K562 (cell line): ENCODE results near the gene CDCP1. TPM values are rescaled to one million over a fixed set of nuclear protein-coding genes. Genes with fewer than 3 reads are reported as not detected.

Source experiments
- ATAC-seq: fragments of 200-7000 bp; cut with Tn5 transposase; 3 replicates; pipeline ENCODE4 v1.9.1; 2020; ENCODE audit warnings: moderate library complexity
- BruUV-seq: library from RNA; stranded (reverse); fragments of 400-500 nt; replicated peaks from 2 replicates; lab custom pipeline; 2021; lab: Mats Ljungman, UMichigan
- CTCF ChIA-PET: fragments of 300-600 bp; formaldehyde crosslinking; extraction: SDS; loops from one replicate; lab custom pipeline; 2021; ENCODE audit warnings: low intra/inter-chr PET ratio; lab: Yijun Ruan, JAX
- POLR2A ChIA-PET: fragments of 300-600, 350-650 bp; sonication (Branson Sonifier 250); formaldehyde crosslinking; extraction: SDS; loops from one replicate; lab custom pipeline; 2021; ENCODE audit warnings: antibody characterized with exemption, inconsistent platforms; lab: Yijun Ruan, JAX
- DNase-seq, 4 experiments: peaks; one replicate each; pipeline versions ENCODE4 v3.0.0 to v3.0.0-alpha.2; 2011 to 2018; ENCODE audit warnings: low spot score in 3 of 4, mixed read lengths in 3 of 4; ENCODE audit errors: extremely low read depth in 1 of 4
- FAIRE-seq: peaks from 2 replicates; lab custom pipeline; 2011; peaks lifted over from hg19 to GRCh38; lab: Jason Lieb, UNC
- H2AFZ ChIP-seq: 2 replicates; pipeline ENCODE4 v1.6.0; 2011; ENCODE audit warnings: low read depth, low read length, control low read depth, inconsistent platforms
- H3K27ac ChIP-seq: fragments of 200-600 bp; 3 replicates; pipeline ENCODE4 v1.8.0; 2011; ENCODE audit warnings: low read depth, mild to moderate bottlenecking, control low read depth, inconsistent platforms, low read length, moderate library complexity, mixed read lengths; ENCODE audit errors: extremely low read depth
- H3K27me3 ChIP-seq, 2 experiments: fragments of 300-600 bp in 1 of 2; 2 replicates in 1 of 2; 3 replicates in 1 of 2; pipeline versions ENCODE4 v1.6.0 to v1.8.0; 2011; ENCODE audit warnings: inconsistent platforms in 2 of 2, low read length in 2 of 2, mild to moderate bottlenecking in 1 of 2, mixed read lengths in 1 of 2, moderate library complexity in 1 of 2; ENCODE audit not compliant: control insufficient read depth in 2 of 2, insufficient read depth in 2 of 2
- H3K36me3 ChIP-seq: fragments of 300-600 bp; 3 replicates; pipeline ENCODE4 v1.8.0; 2011; ENCODE audit warnings: mild to moderate bottlenecking, low read length, inconsistent platforms; ENCODE audit not compliant: control insufficient read depth, insufficient read depth
- H3K4me1 ChIP-seq, 2 experiments: fragments of 200-600 bp in 1 of 2; replicated peaks in 1 of 2; 2 replicates in 1 of 2; 3 replicates in 1 of 2; pipeline versions ENCODE4 v1.5.1 to v1.8.0; 2011; ENCODE audit warnings: inconsistent platforms in 2 of 2, low read length in 2 of 2, mild to moderate bottlenecking in 1 of 2, mixed read lengths in 1 of 2, moderate library complexity in 1 of 2; ENCODE audit not compliant: control insufficient read depth in 2 of 2, insufficient read depth in 2 of 2
- H3K4me2 ChIP-seq: 2 replicates; pipeline ENCODE4 v1.6.1; 2011; ENCODE audit warnings: low read length, control low read depth, inconsistent platforms, mixed read lengths; ENCODE audit not compliant: insufficient read depth
- H3K4me3 ChIP-seq: fragments of 200-600 bp; sonication (generic), shearing (Covaris generic); 2 replicates; pipeline ENCODE4 v1.5.1; 2016; ENCODE audit warnings: control low read depth, inconsistent platforms
- H3K79me2 ChIP-seq: fragments of 200-600 bp; 3 replicates; pipeline ENCODE4 v1.8.0; 2011; ENCODE audit warnings: low read length, inconsistent platforms; ENCODE audit not compliant: control insufficient read depth, insufficient read depth
- H3K9ac ChIP-seq, 2 experiments: 2 replicates each; pipeline versions ENCODE4 v1.6.0 to v1.6.1; 2011; ENCODE audit warnings: low read depth in 2 of 2, low read length in 2 of 2, control low read depth in 1 of 2, inconsistent platforms in 1 of 2, mild to moderate bottlenecking in 1 of 2, mixed read lengths in 1 of 2; ENCODE audit not compliant: insufficient read depth in 1 of 2
- H3K9me1 ChIP-seq: one replicate; pipeline ENCODE4 v1.6.0; 2011; ENCODE audit warnings: inconsistent platforms, mild to moderate bottlenecking, low read length, moderate library complexity; ENCODE audit not compliant: control insufficient read depth, insufficient read depth
- H3K9me3 ChIP-seq: replicated peaks from 2 replicates; pipeline ENCODE4 v1.5.1; 2011; ENCODE audit warnings: low read depth, low read length, inconsistent platforms; ENCODE audit not compliant: control insufficient read depth, insufficient read depth
- H4K20me1 ChIP-seq: replicated peaks from 2 replicates; pipeline ENCODE4 v1.6.1; 2011; ENCODE audit warnings: low read length, inconsistent platforms, mixed read lengths; ENCODE audit not compliant: control insufficient read depth, insufficient read depth
- BMI1 ChIP-seq: fragments of 150-350 bp; IDR thresholded peaks from 2 replicates; pipeline ENCODE4 v1.6.1; 2014; ENCODE audit warnings: low read length
- CBFB ChIP-seq: sonication (generic); formaldehyde crosslinking; IDR thresholded peaks from 2 replicates; pipeline ENCODE4 v1.4.0; 2020; ENCODE audit warnings: mild to moderate bottlenecking, missing genetic modification reagents
- CGGBP1 ChIP-seq: fragments of 250-450 bp; sonication (Bioruptor Pico); IDR thresholded peaks from 2 replicates; pipeline ENCODE4 v1.9.0; 2021; ENCODE audit warnings: mild to moderate bottlenecking
- CHD1 ChIP-seq: fragments of 200-600 bp; sonication (generic); IDR thresholded peaks from one replicate; pipeline ENCODE4 v1.6.1; 2012; ENCODE audit warnings: mild to moderate bottlenecking, moderate library complexity, low read length, inconsistent platforms
- CREB3 ChIP-seq: fragments of 450-650 bp; conservative IDR thresholded peaks from 2 replicates; pipeline ENCODE4 v1.6.1; 2016; ENCODE audit warnings: missing genetic modification characterization, low read depth, mild to moderate bottlenecking, missing compliant biosample characterization, moderate library complexity
- EP400 ChIP-seq: fragments of 450-650 bp; IDR thresholded peaks from 2 replicates; pipeline ENCODE4 v1.6.1; 2017; ENCODE audit warnings: antibody characterized with exemption, mild to moderate bottlenecking, moderate library complexity
- EWSR1 ChIP-seq: fragments of 450-650 bp; IDR thresholded peaks from 2 replicates; pipeline ENCODE4 v1.6.1; 2018; ENCODE audit warnings: borderline replicate concordance, mild to moderate bottlenecking, low read depth, moderate library complexity; ENCODE audit not compliant: partially characterized antibody
- HEY1 ChIP-seq: fragments of 250-450 bp; sonication (Bioruptor Pico); IDR thresholded peaks from 2 replicates; pipeline ENCODE4 v1.5.0; 2020; ENCODE audit warnings: mild to moderate bottlenecking, moderate library complexity, borderline replicate concordance
- HMG20A ChIP-seq: fragments of 450-650 bp; formaldehyde crosslinking; conservative IDR thresholded peaks from 2 replicates; pipeline ENCODE4 v1.4.0; 2020; ENCODE audit warnings: mild to moderate bottlenecking, mixed read lengths
- HNRNPL ChIP-seq: fragments of 200-400 bp; formaldehyde crosslinking; IDR thresholded peaks from 2 replicates; pipeline ENCODE4 v1.6.1; 2017; ENCODE audit warnings: low read depth, mild to moderate bottlenecking, low read length
- HNRNPLL ChIP-seq: fragments of 200-400 bp; formaldehyde crosslinking; IDR thresholded peaks from 2 replicates; pipeline ENCODE4 v1.6.1; 2017; ENCODE audit warnings: low read length, low read depth, mild to moderate bottlenecking; ENCODE audit not compliant: poor library complexity, severe bottlenecking
- MAX ChIP-seq: sonication (generic); formaldehyde crosslinking; IDR thresholded peaks from 2 replicates; pipeline ENCODE4 v1.9.0; 2022; ENCODE audit warnings: mild to moderate bottlenecking, missing genetic modification reagents
- MNT ChIP-seq, 2 experiments: fragments of 450-650 bp; conservative IDR thresholded peaks; 2 replicates each; pipeline ENCODE4 v1.6.1; 2017; ENCODE audit warnings: mild to moderate bottlenecking in 2 of 2, moderate library complexity in 2 of 2
- MYC ChIP-seq, 2 experiments: fragments of 250-450 bp in 1 of 2; sonication (Bioruptor Pico) in 1 of 2; IDR thresholded peaks; 2 replicates each; pipeline versions ENCODE4 v1.5.1 to v1.6.1; 2012 to 2021; ENCODE audit warnings: low read depth in 2 of 2, borderline replicate concordance in 1 of 2, improper control_type of control experiment in 1 of 2, low read length in 1 of 2, mild to moderate bottlenecking in 1 of 2, moderate library complexity in 1 of 2
- NCOA1 ChIP-seq: fragments of 450-650 bp; IDR thresholded peaks from 2 replicates; pipeline ENCODE4 v1.6.1; 2016; ENCODE audit warnings: low read depth
- POLR2AphosphoS2 ChIP-seq: IDR thresholded peaks from 2 replicates; pipeline ENCODE4 v1.6.1; 2012; ENCODE audit warnings: low read length, improper control_type of control experiment
- RCOR1 ChIP-seq, 2 experiments: IDR thresholded peaks; 2 replicates each; pipeline ENCODE4 v1.6.1; 2012; ENCODE audit warnings: low read depth in 2 of 2, low read length in 2 of 2, borderline replicate concordance in 1 of 2, improper control_type of control experiment in 1 of 2
- USF1 ChIP-seq: sonication (generic); formaldehyde crosslinking; IDR thresholded peaks from 2 replicates; pipeline ENCODE4 v1.9.0; 2022; ENCODE audit warnings: mild to moderate bottlenecking, missing genetic modification reagents
- ZNF232 ChIP-seq: sonication (generic); formaldehyde crosslinking; IDR thresholded peaks from 2 replicates; pipeline ENCODE4 v1.8.0; 2022; ENCODE audit warnings: mild to moderate bottlenecking, missing genetic modification reagents
- WGBS: fragments of 100-300 bp; shearing (Covaris generic); methylation state at CpG from one replicate; pipeline ENCODE4 v1.1.6; 2016; ENCODE audit warnings: low coverage, mixed read lengths; ENCODE audit not compliant: insufficient coverage; ENCODE audit errors: missing lambda C conversion rate; 5-methylcytosine and 5-hydroxymethylcytosine counted together
- in situ Hi-C: fragments of 300-500 bp; cut with MboI; formaldehyde crosslinking; loops from 4 replicates; pipeline ENCODE4 v1.15.0; 2018; ENCODE audit warnings: inconsistent platforms, mixed read lengths
- intact Hi-C: fragments of 100-400 bp; cut with micrococcal nuclease; formaldehyde crosslinking; loops from 2 replicates; pipeline ENCODE4 v1.14.2; 2022
- polyA plus RNA-seq, 8 experiments: library from polyadenylated mRNA; depleted of rRNA in 4 of 8; stranded (reverse) in 5 of 8; unstranded in 3 of 8; fragments of >200 nt; fragmentation: Nextera tagmentation in 2 of 8; fragmentation: Illumina TruSeq in 1 of 8; extraction: Ambion mirVana in 2 of 8; extraction: Trizol in 1 of 8; gene quantifications; 2 replicates each; pipeline versions ENCODE4 v1.2.1 to v1.2.3, GENCODE V29; 2011 to 2014; ENCODE audit warnings: inconsistent platforms in 1 of 8, missing spikeins in 1 of 8
- total RNA-seq, 7 experiments: library from RNA; depleted of rRNA in 6 of 7; stranded (reverse); fragments of >200 nt in 6 of 7; fragmentation: Illumina TruSeq in 2 of 7; extraction: Trizol in 2 of 7; gene quantifications; 2 replicates each; pipeline versions ENCODE4 v1.2.1 to v1.2.3, GENCODE V29; 2011 to 2021; ENCODE audit warnings: low replicate concordance in 1 of 7

Gene CDCP1
- total and polyA plus RNA-seq, 9 of the 15 experiments (the other 6 are each of a cell fraction or from before 2014, with no cell fraction given) = 3.9 to 16.4 (median 5.2) TPM

- Histone ChIP-seq H2AFZ (peak overlapping the region; percentile 35), H3K36me3 (peaks cover 15% of the 10 kb centered on the region), H3K4me2 (no peak overlapping the region), H4K20me1 (no peaks in the 10 kb centered on the region), H3K9me3 (0 out of 2 replicates have a peak, but pooled peaks cover 11% of the 10 kb centered on the region), H3K4me3 (no peak overlapping the region), H3K9me1 (no peaks in the 10 kb centered on the region), H3K27me3 (no peaks in the 10 kb centered on the region), H3K4me1 (peaks cover 21 to 60% of the 10 kb centered on the region in 2 experiments), H3K79me2 (peaks cover 12% of the 10 kb centered on the region; the same call in 1 of the 3 replicates), H3K27ac (peak overlapping the region; percentile 8; the same call in 2 of the 3 replicates), H3K9ac (no peak overlapping the region)
- FAIRE-seq (no peak), ATAC-seq (no peak), DNase-seq (peak in 2 of 4 experiments; percentile 12 to 44)
- in situ Hi-C loops (no loop called here), intact Hi-C loops (no loop called here)
- ChIA-PET CTCF (no interaction called here), POLR2A (interaction anchor here (0.6 to 1.4 kb wide), 2 partner anchors 9 to 583 kb away, joined by 3 to 4 read pairs; no protein-coding TSS in a partner anchor)
- 57% methylated on average over 3 of the region's 3 CpGs for WGBS
- BruUV-seq = no TSS peak
- TF ChIP-seq MAX (CRISPR knock-in tag) = no peak
- TF ChIP-seq CBFB (CRISPR knock-in tag) = no peak
- TF ChIP-seq HNRNPL = no peak
- TF ChIP-seq HEY1 = no peak
- TF ChIP-seq USF1 (CRISPR knock-in tag) = peak; percentile 51
- TF ChIP-seq EWSR1 = no peak
- TF ChIP-seq POLR2AphosphoS2 = no peak
- no peak for TF ChIP-seq MNT (conservative IDR thresholded peaks at IDR 0.05)
- no peak for TF ChIP-seq CHD1
- TF ChIP-seq MYC (IDR thresholded peaks at IDR 0.05; ENCODE audit: low read depth, low read length) = no peak
- TF ChIP-seq MYC (CRISPR knock-in tag; IDR thresholded peaks at IDR 0.05; ENCODE audit: borderline replicate concordance, low read depth) = no peak
- no peak for TF ChIP-seq ZNF232 (CRISPR knock-in tag)
- no peak for TF ChIP-seq HMG20A
- TF ChIP-seq NCOA1 = no peak
- TF ChIP-seq CREB3 = 0 out of 2 replicates have a peak, but pooled peaks have one; percentile 47
- TF ChIP-seq RCOR1 (IDR thresholded peaks at IDR 0.05; ENCODE audit: borderline replicate concordance in 1 of 2, low read depth in 2 of 2, low read length in 2 of 2) = no peak
- no peak for TF ChIP-seq BMI1
- TF ChIP-seq CGGBP1 = no peak
- TF ChIP-seq EP400 = no peak
- TF ChIP-seq HNRNPLL = no peak
Measured at GRCh38 chr3:45100981-45101407, 45.2 kb downstream of the CDCP1 start.
